NCI-H128 (cell line): ENCODE measurements around the gene MFSD8.
"Not testable (repeated sequence)": the region's sequence is repeated elsewhere in the genome, so short reads cannot be mapped to it uniquely, and the experiment has no call there.

Source experiments
- DNase-seq: peaks from one replicate; lab custom pipeline; 2025; ENCODE audit not compliant: unreplicated experiment; lab: John Stamatoyannopoulos, UW

The MFSD8 gene, protein sequence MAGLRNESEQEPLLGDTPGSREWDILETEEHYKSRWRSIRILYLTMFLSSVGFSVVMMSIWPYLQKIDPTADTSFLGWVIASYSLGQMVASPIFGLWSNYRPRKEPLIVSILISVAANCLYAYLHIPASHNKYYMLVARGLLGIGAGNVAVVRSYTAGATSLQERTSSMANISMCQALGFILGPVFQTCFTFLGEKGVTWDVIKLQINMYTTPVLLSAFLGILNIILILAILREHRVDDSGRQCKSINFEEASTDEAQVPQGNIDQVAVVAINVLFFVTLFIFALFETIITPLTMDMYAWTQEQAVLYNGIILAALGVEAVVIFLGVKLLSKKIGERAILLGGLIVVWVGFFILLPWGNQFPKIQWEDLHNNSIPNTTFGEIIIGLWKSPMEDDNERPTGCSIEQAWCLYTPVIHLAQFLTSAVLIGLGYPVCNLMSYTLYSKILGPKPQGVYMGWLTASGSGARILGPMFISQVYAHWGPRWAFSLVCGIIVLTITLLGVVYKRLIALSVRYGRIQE

DNA sequence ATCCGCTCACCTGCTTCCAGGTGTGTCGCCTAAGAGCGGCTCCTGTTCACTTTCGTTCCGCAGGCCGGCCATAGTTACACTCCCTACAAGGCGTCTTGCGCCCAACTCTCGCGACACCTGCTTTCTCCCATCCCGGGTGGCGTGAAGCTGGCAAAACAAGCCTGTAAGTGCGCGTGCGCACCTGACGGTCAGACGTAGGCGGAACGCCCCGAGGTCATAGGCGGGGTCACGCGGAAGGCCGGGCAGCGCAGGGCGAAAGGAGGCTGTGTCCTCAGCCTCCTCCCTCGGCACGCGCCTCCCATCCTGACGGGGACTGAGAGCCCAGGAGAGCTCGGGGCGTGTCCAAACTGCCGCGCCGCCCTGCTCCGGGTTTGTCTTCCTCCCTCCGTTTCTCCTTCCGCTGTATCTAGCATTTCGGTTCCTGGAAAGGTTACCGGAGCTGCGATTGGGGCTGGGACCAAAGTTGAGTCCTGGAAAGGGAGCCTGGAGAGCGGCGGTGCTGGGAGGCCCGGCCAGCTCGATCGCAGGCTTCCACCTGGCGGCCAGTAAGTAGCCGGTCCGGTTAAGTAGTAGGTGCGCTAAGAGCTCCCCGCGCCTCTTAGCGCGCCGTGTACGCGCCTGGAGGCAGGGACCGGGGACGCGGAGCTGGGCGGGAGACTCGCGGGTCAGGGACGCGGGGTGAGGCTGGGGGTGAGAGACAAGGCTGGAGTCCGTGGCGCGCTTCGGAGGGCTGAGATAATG lies at the start of gene MFSD8, which contains the start of gene ABHD18:
Gene MFSD8, minus strand, starts transcription at position 112 of the 741 bp plus-strand sequence. Its CDS starts 40 bp downstream, at position 72.
Gene ABHD18, plus strand, starts transcription at position 345 of the 741 bp plus-strand sequence. CDS start 17,550 bp downstream, outside the sequence.
- peak; percentile 86 for DNase-seq

DNA sequence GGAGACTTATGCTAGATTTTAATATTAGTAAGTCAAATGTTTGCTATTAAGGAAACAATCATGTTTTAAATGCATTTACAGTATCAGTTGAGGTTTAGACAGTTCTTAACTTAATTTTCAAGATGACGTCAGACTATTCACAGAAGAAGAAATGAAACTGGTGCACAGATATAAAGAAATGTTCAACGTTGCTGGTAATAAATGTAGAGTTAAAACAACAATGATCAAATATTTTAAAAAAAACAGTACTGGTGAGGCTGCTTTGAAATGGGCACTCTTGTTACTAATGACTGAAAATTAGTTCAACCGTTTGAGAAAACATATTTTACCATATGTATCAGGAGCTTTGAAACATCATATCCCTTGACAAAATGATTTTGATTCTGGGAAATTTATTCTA lies 44.5 kb upstream of the MFSD8 start:
- DNase-seq: no peak

DNA sequence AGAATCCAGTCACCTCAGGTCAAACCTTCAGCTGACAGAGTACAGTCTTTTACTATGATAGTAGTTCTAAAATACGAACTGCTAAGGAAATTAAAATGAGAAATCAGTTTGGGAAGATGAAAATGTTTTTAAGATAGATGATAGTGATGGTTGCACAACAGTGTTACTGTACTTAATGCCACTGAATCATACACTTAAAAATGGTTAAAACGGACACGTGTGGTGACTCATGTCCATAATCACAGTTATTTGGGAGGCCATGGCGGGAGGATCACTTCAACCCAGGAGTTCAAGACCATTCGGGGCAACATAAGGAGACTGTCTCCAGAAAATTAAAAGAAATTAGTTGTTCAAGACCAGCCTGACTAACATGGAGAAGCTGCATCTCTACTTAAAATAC lies 41.6 kb upstream of the MFSD8 start:
- DNase-seq: no peak

DNA sequence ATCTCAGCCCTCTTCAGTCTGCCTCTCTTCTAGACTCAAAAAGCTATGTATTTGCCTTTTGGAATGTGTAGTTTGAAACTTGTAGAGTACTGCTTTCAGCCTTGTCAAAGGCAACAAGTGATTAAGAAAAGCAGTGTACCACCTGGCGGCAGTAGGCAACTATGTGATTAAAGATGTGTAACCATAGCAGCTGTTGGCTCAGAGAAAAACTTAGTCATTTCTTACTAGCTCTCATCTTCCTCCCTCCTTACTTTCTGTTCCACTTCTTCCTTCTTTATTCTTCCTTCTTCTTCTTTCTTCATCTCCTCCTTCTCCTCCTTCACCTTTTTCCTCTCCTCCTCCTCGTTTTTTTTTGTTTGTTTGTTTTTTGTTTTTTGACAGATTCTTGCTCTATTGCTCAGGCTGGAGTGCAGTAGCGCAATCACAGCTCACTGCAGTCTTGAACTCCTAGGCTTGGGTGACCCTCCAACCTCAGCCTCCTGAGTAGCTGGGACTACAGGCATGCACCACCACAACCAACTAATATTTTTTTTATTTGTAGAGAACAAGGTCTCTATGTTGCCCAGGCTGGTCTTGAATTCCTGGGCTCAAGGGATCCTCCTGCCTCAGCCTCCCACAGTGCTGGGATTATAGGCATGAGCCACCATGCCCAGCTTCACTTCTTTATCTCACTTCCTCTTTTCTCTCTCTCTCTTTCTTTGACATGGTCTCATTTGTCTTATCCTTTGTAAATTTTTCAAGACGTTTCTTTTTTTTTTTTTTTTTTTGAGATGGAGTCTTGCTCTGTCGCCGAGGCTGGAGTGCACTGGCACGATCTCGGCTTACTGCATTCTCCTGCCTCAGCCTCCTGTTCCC lies 32.8 kb upstream of the MFSD8 start:
- DNase-seq: no peak

DNA sequence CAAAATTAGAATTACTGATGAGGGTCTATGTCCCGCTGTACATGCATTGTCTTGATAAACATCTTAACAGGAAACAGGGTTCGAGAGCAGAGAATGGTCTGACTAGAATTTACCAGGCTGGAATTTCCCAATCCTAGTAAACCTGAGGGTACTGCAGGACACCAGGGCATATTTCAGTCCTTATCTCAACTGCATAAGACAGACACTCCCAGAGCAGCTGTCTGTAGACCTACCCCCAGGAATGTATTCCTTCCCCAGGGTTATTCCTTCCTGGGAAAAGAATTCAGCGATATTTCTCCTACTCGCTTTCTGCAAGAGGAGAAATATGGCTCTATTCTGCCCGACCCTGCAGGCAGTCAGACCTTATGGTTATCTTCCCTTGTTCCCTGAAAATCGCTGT lies 31.5 kb upstream of the MFSD8 start:
- not testable (repeated sequence) for DNase-seq

DNA sequence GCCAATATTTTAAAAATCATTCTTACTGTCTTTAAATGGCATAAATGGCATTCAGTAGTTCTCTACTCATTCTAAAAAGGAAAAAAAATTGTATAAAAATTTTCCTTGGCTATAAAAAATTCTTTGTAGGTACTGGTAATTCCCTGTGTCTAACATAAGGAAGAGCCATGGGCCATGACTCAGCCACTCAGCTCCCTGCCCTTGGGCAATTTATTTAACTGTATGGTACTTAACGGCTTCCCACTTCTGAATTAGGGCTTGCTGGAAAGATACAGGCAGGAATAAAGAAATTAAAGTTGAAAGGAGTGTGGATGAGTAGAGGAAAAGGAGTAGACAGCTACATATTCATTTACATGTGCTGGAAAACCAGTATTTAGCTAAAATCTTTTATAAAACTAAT lies 30.8 kb upstream of the MFSD8 start:
- DNase-seq: no peak

DNA sequence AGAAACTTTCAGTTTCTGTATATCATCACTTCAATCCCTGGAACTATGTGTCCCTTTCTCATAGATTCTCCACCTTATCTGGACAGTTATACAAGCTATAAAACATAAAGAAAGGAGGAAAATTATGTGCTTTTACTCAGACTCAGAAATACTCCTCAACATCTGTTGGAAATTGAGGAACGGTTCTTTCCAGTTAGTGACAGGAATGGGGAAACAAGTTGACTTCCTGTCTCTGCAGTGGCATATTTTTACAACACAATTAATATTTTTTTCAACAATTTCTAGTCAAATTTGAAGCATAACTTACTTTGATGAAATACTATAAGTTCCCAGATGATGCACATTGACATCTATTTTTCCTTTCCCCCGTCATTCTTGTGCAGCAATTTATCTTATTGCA lies 28.2 kb upstream of the MFSD8 start:
- no peak for DNase-seq

DNA sequence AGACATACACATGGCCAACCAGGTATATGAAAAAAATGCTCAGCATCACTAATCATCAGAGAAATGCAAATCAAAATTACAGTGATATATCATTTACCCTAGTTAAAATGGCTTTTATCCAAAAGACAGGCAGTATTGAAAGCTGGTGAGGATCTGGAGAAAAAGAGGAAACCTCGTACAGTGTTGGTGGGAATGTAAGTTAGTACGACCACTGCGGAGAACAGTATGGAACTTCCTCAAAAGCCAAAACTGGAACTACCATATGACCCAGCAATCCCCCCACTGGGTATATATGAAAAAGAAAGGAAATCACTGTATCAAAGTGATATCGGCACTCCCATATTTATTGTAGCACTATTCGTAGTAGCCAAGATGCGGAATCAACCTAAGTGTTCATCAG lies 23.7 kb upstream of the MFSD8 start:
- no peak for DNase-seq

DNA sequence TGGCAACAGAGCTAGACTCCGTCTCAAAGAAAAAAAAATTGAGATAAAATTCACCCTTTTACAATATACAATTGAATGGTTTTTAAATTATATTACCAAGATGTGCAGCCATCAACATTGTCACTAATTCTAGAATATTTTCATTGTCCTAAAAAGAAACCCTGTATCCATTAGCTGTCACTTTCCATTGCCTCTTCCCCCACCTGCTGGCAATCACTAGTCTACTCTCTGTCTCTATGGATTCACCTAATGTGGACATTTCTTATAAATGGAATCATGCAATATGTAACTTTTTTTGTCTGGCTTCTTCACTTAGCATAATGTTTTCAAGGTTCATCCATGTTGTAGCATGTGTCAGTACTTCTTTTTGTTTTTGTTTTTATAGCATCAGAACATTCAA lies 21.0 kb upstream of the MFSD8 start:
- no peak for DNase-seq

DNA sequence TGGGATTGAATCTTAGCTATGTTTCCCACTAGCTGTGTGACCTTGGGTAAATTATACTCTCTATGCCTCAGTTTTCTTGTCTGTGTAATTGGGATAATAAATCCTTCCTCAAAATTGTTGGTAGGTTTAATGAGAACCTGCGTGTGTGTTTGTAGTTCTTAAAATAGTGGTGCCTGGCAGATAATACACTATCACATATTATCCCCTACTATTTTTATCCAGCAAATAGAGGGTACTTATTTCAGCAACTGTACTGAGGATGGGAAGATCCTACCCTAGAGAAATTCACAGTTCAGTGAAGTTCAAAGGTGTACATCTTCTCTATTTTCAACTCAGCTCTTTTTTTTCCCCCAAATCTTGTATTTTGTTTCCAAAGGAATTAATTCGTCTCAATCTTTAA lies 17.5 kb upstream of the MFSD8 start:
- no peak for DNase-seq

DNA sequence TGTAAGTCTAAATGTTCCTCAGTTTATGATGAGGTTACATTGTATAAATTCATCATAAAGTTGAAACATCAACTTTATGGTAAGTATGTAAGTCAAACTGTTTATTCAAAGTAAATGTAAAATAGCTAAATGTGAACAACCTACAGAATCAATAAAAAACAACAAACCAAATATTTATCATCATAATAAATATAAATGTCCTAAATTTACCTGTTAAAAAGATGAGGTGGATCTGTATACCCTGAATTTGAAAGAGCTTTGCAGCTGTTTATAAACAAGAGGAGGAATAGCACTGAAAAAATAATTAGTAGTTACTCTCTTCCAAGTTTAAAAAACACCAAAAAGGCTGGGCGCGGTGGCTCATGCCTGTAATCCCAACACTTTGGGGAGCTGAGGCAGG lies 14.0 kb upstream of the MFSD8 start:
- DNase-seq: no peak

DNA sequence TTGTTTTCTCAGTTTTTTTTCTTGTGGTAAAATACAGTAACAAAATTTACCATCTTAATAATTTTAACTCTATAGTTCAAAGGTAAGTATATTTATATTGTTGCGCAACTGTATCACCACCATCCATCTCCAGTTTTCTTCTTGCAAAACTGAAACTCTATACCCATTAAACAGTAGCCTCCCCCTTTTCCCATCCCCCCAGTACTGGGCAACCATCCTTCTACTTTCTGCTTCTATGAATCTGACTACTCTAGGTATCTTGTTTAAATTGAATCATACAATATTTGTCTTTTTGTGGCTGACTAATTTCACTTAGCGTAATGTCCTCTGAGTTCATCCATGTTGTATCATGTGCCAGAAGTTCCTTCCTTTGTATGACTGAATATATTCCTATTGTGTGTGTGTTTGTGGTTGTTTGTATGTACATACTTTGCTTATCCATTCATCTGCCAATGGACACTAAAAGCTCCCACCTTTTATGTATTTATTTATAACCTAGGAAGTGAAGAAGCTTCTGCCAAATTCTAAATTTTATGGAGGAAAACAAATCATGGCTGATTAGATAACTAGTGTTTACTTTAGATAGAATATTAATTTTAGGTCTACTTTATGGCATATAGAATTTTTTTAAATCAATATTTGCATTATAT lies 10.3 kb upstream of the MFSD8 start:
- DNase-seq: no peak

DNA sequence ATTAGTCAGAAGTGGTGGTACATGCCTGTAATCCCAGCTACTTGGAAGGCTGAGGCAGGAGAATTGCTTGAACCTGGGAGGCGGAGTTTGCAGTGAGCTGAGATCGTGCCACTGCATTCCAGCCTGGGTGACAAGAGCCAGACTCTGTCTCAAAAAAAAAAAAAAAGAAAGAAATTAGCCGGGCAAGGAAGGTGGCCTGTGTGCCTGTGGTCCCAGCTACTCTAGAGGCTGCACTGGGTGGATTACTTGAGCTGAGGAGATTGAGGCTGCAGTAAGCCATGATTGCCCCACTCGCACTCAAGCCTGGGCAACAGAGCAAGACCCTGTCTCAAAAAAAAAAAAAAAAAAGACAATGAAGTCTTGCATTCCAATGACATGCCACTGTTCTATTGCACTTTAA lies 6.0 kb upstream of the MFSD8 start:
- not testable (repeated sequence) for DNase-seq

DNA sequence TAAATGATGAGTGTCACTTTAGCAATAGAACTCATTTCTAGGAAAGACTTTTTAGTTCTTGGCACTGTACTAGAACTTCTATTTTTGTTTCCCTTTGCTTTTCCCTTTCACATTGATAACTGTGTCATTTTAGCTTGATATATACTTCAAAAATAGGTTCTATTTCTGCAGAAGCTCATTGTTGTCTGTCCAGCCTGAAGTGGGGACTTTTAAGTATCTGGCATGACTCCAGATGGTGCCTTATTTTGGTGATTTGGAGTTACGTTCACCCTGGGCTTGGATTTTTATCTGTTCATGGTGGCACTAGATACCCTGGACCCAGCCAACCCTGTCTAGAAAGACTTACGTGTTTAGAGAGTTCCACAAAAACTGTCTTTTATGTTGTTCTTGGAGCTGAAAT lies 3.6 kb upstream of the MFSD8 start:
- DNase-seq: no peak

DNA sequence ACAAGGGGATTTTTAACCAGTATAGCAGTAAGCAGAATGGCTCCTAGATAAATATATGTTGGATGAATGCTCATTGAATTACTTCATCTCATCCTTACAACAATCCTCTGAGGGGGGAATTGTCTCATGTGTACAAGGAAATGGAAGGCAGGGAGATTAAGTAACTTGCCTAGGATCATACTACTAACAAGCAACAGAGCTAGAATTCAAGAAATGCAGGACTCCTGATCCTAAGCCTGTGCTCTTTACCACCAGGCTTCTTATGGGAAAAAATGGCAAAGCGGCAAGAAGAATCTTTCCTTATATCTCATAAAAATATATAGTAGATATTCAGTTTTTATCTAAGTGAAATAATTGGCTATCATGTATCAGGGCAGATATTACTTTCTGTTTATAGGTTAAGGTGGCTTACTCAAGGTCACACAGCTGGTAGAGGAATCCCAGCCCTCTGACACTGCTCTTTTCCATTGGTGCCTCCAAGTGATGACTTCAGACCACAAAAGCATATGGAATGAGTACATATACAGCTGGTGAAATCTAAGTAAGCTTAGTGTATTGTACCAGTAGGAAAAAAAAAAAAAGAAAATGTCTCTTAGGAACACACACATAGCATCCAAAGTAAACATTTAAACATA lies 2.3 kb upstream of the MFSD8 start:
- DNase-seq: no peak

DNA sequence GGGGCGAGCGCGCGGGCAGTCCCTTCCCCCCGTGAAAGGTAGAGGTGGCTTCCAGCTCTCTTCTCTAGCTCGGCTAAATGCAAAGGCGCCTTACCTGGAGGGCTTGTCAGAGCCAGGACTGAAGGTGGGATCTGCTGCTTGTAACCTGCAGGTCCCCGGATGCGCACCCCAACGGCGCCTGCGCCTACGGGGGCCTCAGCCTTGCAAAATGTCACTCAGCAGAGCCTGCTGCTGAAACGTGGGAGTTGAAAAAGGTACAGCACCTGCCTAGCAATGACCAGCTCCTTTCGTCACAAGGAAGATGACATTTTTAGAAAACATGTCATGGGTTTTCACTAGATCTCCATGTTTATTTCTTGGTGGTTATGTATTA lies 816 bp upstream of the MFSD8 start:
- DNase-seq: peak; percentile 16

DNA sequence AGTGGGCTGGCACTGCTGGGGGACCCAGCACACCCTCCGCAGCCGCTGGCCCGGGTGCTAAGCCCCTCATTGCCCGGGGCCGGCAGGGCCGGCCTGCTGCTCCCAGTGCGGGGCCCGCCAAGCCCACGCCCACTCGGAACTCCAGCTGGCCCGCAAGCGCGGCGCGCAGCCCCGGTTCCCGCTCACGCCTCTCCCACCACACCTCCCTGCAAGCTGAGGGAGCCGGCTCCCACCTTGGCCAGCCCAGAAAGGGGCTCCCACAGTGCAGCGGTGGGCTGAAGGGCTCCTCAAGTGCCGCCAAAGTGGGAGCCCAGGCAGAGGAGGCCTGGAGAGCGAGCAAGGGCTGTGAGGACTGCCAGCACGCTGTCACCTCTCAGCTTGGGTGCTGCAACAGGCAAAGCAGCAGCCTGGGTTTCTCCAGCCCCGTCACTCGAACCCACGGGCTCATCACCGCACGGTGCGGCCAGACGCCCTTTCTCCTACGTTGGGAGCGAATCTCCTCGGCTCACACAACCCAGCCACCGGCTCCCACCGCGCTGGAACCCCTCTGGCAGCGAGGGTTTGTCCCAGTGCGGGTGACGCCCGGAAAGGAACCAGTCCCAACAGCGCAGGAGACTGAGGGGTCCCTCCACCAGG lies 429 bp downstream of the MFSD8 start:
- not testable (repeated sequence) for DNase-seq

DNA sequence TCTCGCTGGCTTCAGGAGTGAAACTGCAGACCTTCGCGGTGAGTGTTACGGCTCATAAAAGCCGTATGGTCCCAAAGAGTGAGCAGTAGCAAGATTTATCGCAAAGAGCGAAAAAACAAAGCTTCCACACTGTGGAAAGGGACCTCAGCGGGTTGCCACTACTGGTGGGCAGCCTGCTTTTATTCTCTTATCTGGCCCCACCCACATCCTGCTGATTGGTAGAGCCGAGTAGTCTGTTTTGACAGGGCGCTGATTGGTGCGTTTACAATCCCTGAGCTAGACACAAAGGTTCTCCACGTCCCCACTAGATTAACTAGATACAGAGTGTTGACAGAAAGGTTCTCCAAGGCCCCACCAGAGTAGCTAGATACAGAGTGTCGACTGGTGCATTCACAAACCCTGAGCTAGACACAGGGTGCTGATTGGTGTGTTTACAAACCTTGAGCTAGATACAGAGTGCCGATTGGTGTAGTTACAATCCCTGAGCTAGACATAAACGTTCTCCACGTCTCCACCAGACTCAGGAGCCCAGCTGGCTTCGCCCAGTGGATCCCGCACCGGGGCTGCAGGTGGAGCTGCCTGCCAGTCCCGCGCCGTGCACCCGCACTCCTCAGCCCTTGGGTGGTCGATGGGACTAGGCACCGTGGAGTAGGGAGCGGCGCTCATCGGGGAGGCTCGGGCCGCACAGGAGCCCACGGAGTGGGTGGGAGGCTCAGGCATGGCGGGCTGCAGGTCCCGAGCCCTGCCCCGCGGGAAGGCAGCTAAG lies 1.2 kb downstream of the MFSD8 start:
- DNase-seq: not testable (repeated sequence)

DNA sequence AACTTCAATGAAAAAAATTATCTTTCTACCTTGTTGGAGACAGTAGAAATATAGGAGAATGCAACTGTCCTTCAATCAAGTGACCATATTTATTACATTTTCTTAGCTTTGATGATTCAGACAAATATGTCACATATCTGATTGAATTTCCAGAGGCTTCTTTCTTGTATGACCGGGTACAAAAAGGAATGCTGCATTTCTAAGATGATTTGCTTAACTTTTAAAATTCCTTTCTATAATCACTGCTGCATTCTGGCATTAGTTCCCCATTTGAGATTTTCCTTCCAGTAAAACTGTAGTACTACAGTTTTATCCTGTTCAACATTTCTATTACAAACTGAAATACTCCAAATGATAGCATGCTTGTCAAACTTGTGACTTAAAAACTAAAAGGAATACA lies 5.2 kb downstream of the MFSD8 start:
- no peak for DNase-seq
